NCI-H82 treated with DMSO at 0.1 percent for 48 hours (cell line): Measurements from ENCODE around the gene SEMA3A.

Source experiments
- DNase-seq: peaks from one replicate; lab custom pipeline; 2025; ENCODE audit not compliant: unreplicated experiment; lab: John Stamatoyannopoulos, UW

Gene SEMA3A

GRCh38 chr7:84196084-84196503, 1.5 kb upstream of the SEMA3A start:
- peak; percentile 40 for DNase-seq

DNA sequence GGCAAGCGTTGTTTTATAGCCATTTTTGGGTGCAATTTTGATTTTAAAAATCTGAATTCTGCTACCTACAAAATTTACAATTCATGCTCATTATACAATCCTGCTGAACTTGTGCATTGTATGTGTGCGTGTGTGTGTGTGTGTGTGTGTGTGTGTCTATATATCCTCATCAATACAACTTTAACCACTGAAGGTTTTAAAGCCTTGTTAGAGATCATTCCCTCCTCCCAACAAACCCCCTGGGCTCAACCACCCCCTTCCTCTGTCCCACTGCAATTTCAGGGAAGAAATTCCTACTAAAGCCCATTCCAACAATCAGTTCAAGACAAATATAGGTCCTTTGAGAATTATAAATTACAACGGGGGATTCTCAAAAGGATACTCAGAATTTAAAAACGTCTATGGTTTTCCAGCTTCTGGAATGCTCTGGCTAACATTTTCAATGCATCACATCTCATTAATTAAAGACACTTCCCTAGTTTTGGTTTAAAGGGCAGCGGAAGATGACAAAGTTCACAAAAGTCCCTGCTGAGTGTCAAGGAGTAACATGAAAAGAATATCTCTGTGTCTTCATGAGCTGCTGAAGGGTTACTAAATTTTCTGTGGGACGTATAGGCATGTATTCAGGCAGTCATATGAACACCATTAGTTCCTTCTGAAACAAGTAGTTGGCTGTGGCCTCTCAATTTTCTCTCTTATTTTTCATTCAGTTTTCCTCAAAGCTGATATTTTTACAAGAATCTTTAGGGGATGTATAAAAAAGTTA, 889 bp upstream of the SEMA3A start:
- no peak for DNase-seq

DNA sequence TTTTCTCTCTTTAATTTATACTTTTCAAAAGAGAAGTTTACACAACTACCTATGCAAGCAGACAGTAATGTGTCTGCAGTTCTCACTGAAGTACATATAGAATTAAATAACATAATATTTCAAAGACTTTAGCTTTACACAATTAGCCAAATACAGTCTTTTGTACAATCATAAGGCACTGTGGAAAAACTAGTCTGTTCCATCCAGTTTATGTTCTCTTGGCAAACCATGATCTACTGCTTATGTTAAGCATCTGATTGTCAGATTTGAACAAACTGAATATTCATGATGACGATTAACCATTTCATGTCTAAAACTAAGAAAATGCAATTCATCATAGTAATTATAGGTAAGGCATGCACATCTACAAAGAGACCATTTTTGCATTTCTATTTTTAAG, 842 bp downstream of the SEMA3A start:
- no peak for DNase-seq

DNA sequence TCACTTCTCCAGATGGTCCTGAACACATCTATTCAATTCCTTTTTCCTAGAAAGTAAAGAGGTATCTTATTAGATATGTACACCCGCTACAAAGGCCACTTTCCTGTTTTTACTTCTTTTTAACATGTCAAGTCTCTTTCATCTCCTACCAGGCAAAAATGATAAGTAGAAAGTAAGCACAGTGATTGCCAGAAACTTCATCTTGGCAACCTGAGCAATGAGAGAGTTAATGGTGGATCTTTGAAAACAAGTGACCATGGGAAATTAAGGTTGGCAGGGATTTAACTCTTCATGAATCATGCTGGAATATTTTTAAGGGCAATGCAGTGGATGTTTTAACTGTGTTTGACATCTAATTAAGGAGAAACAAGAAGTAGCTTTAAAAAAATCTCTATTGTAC, 2.7 kb downstream of the SEMA3A start:
- no peak for DNase-seq

GRCh38 chr7:84191261-84191660, 3.3 kb downstream of the SEMA3A start:
- DNase-seq: no peak

DNA sequence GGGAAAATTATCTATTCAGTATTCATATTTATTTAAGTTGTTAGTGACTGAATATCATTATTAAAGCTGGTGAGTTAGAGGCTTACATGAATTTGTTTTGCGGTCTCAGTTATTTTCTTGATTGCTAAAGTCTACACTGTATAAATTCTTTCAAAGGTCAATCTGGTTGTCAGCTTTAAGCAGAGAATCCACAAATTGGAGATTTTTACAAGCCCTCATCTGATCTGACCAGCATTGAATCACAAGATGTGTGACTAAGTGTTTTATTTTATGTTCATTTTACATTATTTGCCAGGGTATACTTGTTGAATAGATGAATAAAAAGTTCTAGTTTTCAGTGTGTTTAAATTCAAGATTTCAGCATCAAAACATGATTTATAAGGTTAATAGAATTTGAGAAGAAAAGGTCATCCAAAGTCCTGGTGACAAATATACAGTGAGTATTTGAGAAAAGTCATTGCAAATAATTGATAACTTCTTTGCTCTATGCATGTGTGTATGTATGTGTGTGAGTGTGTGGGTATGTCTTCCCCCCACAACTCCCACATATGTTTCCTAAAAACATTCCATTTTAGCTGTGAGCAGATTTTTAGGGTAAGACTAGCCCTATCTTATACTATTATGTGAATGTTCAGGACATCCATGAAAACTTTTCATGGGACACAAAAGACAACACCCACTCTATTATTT, 4.4 kb downstream of the SEMA3A start:
- no peak for DNase-seq

- no peak for DNase-seq
These were observed 5.7 kb downstream of the SEMA3A start for GRCh38 chr7:84188786-84189405.

- DNase-seq: no peak
These were observed 6.6 kb downstream of the SEMA3A start for GRCh38 chr7:84187813-84188510.

GRCh38 chr7:84187087-84187805, 7.3 kb downstream of the SEMA3A start:
- DNase-seq: no peak

DNA sequence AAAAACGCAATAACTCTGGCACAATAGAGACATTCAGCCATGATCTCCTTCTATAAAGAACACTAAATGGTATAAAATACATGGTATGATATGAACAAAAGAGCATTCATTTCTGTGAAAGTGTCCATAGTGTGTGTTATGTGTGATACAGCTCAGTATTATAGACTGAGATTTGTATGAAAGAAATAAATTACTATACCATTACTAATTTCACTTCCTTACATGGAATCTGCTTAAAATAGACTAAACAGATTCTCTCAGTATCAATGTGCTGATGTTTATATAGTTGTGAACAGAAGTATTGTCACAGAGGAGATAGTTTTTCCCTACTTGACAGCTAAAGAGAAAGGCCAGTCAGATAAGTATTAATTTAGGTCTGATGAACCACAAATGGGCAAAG, 10.8 kb downstream of the SEMA3A start:
- no peak for DNase-seq

DNA sequence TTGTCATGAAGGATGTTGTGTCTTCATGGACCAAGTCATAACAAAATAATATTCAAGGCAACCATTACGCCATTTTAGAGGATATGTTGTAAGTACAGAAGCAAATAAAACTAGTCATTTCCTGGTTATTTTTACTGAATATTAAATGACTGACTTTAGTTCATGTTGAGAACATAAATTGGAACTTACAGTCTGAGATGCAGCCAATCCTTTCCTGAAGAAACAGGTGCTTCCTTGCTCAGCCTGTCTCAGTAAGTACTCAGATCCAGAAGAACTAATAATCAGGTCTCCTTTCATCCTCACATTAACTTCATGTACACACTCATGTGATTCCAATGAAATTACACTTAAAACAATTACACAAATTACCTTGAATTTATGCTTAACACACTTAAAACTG, 12.3 kb downstream of the SEMA3A start:
- DNase-seq: no peak

DNA sequence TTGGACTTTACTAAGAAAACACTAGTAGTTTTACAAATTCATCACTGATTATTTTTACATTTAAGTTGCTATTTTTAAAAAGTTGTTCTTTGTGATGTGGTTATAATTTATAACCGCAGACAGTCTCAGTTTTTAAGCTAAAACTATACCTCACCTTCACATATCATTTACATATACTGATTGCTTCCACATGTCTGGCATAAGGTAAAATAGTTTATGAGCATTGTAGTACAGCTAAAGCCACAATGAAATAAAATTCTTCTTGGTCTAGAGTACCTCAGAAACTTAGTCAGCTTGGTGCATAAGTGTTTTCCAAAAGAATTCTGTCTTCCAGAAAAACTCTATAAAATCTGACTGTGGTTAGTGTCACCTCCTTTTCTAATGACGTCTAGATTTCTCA, 13.0 kb downstream of the SEMA3A start:
- DNase-seq: no peak

- no peak for DNase-seq
These were observed 16.7 kb downstream of the SEMA3A start for GRCh38 chr7:84177758-84178412.

DNA sequence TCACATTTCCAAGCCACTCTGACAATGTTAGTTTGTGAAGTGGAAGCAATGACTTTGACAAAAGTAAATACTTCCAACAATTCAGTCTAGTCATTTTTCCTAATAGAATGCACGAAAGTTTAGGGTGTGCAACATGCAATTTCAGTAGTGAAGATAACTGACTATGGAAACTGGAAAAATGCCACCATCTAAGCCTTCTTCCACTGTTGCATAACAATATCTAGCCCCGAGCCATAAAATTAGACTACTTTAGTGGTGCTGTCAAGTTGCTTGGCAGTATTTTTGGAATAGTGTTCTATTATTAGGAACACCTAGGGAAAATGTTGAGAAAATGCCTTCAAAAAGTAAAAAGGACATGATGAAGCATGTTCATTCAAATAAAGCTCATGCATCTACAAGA, 17.9 kb downstream of the SEMA3A start:
- DNase-seq: no peak

GRCh38 chr7:84175461-84175860, 19.1 kb downstream of the SEMA3A start:
- DNase-seq: no peak

- no peak for DNase-seq
These were observed 23.9 kb downstream of the SEMA3A start for GRCh38 chr7:84170646-84171045.

- no peak for DNase-seq
These were observed 32.0 kb downstream of the SEMA3A start for GRCh38 chr7:84162584-84162983.

DNA sequence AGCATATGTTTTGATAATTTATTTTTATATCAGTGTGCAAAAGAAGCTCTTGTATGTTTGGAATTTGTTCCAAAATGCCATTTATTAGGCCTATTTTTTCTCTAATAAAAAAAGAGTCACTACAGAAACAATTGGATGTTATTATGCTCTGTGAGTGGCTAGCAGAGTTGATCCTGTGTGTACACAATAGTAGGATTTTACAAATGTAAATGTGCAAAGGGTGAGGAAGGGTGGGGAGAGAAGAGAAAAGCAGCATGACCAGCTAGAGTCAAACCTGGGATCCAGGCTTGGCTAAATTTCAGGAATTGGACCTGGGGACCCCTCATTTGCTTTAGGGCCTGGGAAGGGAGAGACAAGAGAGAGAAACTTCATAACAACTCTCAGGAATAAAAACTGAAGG, 32.5 kb downstream of the SEMA3A start:
- DNase-seq: no peak

GRCh38 chr7:84161398-84161797, 33.2 kb downstream of the SEMA3A start:
- no peak for DNase-seq

GRCh38 chr7:84159435-84159834, 35.2 kb downstream of the SEMA3A start:
- DNase-seq: no peak
